H1 (cell line): ENCODE measurements around the gene MT1B. TPM values are rescaled to one million over a fixed set of nuclear protein-coding genes. Genes with fewer than 3 reads are reported as not detected.

ENCODE experiments used
- ATF2 ChIP-seq: IDR thresholded peaks from 2 replicates; pipeline ENCODE4 v1.6.1; 2012; ENCODE audit warnings: low read length, inconsistent platforms
- CHD7 ChIP-seq: fragments of 300-600 bp; sonication (generic); IDR thresholded peaks from 2 replicates; pipeline ENCODE4 v1.7.1; 2012; ENCODE audit warnings: low read length, moderate library complexity, mild to moderate bottlenecking, inconsistent platforms; ENCODE audit not compliant: insufficient replicate concordance
- POLR2A ChIP-seq, 2 experiments: IDR thresholded peaks; 1 replicate in 1 of 2; 2 replicates in 1 of 2; pipeline ENCODE4 v1.6.1; 2011; ENCODE audit warnings: low read depth in 2 of 2, low read length in 2 of 2, mild to moderate bottlenecking in 2 of 2; ENCODE audit errors: control extremely low read depth in 1 of 2
- polyA plus RNA-seq, 7 experiments: library from polyadenylated mRNA; depleted of rRNA in 3 of 7; stranded (reverse) in 5 of 7; unstranded in 2 of 7; fragments of >200 nt in 5 of 7; fragments of 200-250 nt in 2 of 7; gene quantifications; 1 replicate in 5 of 7; 2 replicates in 1 of 7; 4 replicates in 1 of 7; pipeline versions ENCODE4 v1.2.1 to v1.2.3, GENCODE V29; 2011 to 2013; ENCODE audit warnings: missing spikeins in 2 of 7, mixed read lengths in 2 of 7
- total RNA-seq: library from RNA; stranded (reverse); fragmentation: NEBNext Ultra II Directional; extraction: Animal tissue kit (Norgen Biotek cat#: 25700); gene quantifications from 2 replicates; pipeline ENCODE4 v1.2.1, GENCODE V29; 2021

MT1B gene
- total and polyA plus RNA-seq, 2 of the 8 experiments (the other 6 are each of a cell fraction or from before 2014, with no cell fraction given), result not detected

GRCh38 chr16:56686758-56687157 lies 35.1 kb downstream of the MT1B start (continued):
- no peak for TF ChIP-seq ATF2
- no peak for TF ChIP-seq CHD7
- TF ChIP-seq POLR2A (IDR thresholded peaks at IDR 0.05; ENCODE audit: control extremely low read depth in 1 of 2, low read depth in 2 of 2, low read length in 2 of 2), result no peak
